RPMI7951 (cell line): ENCODE data around the gene VASP. TPM values are rescaled to one million over a fixed set of nuclear protein-coding genes. Genes with fewer than 3 reads are reported as not detected.
A peak's percentile ranks its signal among the peaks of the same experiment; 100 is the strongest.

ENCODE experiments used
- DNase-seq: peaks from one replicate; pipeline ENCODE4 v3.0.0-alpha.2; 2012; ENCODE audit warnings: low read depth
- total RNA-seq: library from RNA; depleted of rRNA; stranded (reverse); fragments of >200 nt; shearing (Covaris generic); gene quantifications from 2 replicates; pipeline ENCODE4 v1.2.3, GENCODE V29; 2014

The VASP gene
- total RNA-seq, 1 experiment from 2014 or later: 53.8 TPM

- DNase-seq: no peak
Observed at GRCh38 chr19:45514376-45515051, 7.2 kb downstream of the VASP start.

DNA sequence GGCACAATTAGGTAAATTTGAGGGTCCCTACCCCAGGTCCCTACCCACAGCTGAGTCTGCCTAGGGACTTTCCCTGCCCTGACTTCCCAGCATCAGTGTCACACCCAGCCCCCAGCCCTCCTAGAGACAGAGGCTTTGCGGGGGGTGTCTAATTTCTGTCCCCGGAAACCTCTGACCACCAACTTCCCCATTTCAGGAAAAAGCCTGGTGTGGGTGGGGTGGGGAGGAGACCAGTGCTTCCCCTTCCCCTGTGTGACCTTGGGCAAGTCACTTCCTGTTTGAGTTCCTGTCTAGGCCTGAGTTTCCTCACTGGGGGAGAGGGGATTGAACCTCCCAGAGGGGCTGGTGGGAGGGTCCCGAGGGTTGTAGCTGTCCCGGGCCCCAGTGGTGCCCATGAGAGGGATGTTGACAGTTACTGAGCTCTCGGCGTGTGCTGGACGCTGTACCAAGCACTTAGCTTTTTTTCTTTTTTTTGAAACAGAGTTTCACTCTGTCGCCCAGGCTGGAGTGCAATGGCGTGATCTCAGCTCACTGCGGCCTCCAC, 7.9 kb downstream of the VASP start:
- DNase-seq: no peak

DNA sequence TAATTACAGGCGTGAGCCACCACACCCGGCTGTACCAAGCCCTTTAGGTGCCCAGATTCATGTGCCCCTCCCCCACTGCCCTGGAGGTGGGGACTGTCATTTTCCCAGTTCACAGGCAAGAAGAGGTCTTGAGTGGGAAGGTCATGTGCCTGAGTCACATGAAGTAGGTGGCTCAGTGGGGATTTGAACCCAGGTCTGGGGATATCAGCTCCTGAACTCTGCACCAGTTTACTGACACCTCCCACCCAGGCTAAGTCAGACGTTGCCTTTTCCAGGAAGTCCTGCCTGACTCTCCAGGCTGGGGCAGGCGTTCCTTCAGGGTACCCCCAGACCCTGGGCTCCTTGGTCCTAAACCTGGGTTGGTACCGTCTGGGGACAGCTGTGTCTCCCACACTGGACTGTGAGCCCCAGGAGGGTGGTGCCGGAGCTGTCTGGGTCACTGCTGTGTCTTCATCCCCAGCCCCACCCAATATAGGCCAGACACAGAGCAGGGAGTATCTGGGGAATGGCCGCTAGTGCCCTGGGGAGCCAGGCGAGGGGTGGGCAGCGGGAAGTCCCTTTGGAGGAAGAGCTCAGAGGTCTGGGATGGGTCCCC, 8.6 kb downstream of the VASP start:
- DNase-seq: no peak

- no peak for DNase-seq
Observed at GRCh38 chr19:45517238-45517637, 10.0 kb downstream of the VASP start.

DNA sequence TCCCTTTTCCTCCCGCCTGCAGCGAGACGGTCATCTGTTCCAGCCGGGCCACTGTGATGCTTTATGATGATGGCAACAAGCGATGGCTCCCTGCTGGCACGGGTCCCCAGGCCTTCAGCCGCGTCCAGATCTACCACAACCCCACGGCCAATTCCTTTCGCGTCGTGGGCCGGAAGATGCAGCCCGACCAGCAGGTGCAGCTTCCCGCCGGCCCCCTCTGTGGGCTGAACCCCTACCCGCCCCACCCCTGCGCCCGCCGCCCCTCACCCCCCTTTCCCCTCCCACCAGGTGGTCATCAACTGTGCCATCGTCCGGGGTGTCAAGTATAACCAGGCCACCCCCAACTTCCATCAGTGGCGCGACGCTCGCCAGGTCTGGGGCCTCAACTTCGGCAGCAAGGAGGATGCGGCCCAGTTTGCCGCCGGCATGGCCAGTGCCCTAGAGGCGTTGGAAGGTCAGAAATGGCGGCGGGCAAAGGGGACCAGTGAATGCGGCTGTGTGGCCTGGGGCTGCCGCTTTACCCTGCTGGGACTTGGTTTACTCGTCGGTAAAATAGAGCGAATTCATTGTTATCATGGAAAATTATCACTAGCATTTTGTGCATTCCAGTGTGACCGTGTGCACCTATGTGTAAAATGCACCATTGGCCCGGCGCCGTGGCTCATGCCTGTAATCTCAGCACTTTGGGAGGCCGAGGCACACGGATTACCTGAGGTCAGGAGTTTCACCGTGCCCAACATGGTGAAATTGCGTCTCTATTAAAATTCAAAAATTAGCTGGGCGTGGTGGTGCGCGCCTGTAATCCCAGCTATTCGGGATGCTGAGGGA, 10.6 kb downstream of the VASP start:
- no peak for DNase-seq

DNA sequence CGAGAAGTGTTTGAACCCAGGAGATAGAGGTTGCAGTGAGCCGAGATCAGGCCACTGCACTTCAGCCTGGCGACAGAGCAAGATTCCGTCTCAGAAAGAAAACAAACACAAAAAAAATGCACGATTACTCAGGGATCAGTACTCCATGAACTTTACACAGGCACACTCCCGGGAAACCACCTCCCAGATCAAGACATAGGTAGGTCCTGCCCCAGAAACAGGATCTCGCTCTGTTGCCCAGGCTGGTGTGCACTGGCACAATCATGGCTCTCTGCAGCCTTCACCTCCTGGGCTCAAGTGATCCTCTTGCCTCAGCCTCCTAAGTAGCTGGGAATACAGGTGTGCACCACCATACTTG, 11.2 kb downstream of the VASP start:
- DNase-seq: no peak

DNA sequence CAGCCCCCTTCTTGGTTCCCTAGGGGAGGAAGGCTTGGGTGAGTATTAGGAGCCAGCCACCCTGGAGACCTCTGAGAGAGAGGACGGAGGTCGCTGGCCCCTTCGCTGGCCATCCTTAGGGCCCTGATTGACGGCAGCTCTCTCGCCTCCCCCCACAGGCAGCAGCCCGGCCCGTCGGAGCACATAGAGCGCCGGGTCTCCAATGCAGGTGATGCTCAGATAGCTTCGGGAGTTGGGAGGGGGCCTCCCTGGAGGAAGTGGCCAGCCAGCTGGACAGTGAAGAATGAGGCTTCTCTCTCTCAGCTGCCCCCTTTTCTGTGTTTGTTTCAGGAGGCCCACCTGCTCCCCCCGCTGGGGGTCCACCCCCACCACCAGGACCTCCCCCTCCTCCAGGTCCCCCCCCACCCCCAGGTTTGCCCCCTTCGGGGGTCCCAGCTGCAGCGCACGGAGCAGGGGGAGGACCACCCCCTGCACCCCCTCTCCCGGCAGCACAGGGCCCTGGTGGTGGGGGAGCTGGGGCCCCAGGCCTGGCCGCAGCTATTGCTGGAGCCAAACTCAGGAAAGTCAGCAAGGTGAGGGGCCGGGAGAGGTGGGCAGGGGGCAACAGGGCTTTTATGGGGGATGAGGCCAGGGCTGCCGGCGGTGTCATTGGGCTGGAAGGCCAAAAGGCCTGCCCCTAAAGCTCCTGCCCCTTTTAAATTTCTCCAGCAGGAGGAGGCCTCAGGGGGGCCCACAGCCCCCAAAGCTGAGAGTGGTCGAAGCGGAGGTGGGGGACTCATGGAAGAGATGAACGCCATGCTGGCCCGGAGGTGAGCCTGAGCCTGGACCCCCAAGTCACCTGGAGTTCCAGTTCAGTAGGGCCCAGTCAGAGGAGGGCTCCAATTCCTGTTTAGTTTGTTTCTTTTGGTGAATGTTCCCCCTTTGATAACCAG, 15.0 kb downstream of the VASP start:
- DNase-seq: no peak

DNA sequence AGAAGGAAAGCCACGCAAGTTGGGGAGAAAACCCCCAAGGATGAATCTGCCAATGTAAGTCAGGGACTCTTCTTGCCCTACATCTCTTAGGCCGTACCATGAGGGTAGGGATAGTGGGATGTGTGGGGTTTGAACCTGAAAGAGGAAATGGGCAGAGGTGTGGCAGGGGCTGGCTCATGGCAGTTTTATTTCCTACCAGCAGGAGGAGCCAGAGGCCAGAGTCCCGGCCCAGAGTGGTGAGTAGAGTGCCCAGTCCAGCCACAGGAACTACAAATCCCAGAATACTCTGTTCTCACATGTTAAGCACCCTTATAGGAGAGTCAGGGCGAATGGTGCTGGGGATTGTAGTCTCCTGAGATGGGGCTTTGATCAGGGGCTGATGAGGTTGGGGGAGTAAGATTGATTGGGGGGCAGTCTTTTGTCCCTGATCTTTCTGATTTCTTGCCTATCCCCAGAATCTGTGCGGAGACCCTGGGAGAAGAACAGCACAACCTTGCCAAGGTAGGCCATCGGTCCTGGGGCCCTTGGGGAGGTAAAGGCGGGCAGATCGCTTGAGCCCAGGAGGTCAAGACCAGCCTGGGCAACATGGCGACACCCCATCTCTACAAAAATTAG, 16.5 kb downstream of the VASP start:
- DNase-seq: peak; percentile 86

- DNase-seq: no peak
Observed at GRCh38 chr19:45524575-45525129, 17.4 kb downstream of the VASP start.

- peak; percentile 81 for DNase-seq
Observed at GRCh38 chr19:45526143-45526542, 18.9 kb downstream of the VASP start.

DNA sequence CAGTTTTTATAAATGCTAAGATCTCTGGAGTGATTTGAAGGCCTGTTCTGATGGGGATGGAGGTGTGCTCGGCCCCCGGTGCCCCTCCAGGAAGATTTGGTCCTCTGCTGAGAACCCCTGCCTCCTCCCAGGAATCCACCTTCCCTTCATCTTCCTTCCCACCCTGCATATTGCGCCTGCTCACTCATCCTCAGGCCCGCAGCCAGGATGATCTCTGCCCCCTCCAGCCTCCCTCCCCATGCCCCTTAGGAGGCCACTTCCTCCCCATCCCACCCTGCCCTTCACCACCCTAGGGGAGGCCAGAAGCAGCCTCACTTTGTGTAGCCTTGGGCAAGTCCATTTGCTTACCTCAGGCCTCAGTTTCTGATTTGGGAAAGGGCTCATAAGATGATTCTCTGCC, 19.7 kb downstream of the VASP start:
- no peak for DNase-seq

DNA sequence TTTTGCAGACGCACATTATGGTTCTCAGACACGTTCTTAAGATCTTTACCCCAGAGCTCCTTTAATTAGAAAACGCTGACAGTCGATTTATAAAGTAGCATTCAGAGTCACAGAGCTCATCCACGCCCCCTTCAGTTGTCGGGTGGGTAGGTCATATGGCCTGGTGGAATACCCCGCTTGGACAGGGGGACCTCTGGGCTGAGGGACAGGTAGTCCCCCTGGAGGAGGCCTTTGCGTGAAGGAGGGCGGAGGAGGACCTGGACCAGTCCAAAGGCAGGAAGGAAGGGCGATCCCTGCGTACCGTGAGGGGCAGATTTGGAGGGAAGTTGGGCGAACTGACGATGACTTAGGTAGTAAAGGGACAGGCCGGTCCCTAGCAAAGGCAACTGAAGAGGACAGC, 20.5 kb downstream of the VASP start:
- DNase-seq: no peak

GRCh38 chr19:45528149-45528743, 21.0 kb downstream of the VASP start:
- peak; percentile 32 for DNase-seq

- no peak for DNase-seq
Observed at GRCh38 chr19:45528744-45529419, 21.6 kb downstream of the VASP start.

- DNase-seq: no peak
Observed at GRCh38 chr19:45529420-45529785, 22.1 kb downstream of the VASP start.

- no peak for DNase-seq
Observed at GRCh38 chr19:45531349-45531748, 24.1 kb downstream of the VASP start.

DNA sequence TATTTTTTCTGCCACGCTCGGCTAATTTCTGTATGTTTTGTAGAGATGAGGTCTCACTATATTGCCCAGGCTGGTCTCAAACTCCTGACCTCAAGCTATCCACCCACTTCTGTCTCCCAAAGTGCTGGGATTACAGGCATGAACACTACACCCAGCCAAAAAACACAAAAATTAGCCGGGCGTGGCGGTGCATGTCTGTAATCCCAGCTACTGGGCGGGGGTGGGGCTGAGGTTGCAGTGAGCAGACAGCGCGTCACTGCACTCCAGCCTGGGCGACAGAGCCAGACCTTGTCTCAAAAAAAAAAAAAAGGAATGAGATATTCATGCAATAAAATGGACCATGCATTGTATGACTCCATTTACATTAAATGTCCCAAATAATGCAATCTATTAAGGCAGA, 32.2 kb downstream of the VASP start:
- DNase-seq: no peak

DNA sequence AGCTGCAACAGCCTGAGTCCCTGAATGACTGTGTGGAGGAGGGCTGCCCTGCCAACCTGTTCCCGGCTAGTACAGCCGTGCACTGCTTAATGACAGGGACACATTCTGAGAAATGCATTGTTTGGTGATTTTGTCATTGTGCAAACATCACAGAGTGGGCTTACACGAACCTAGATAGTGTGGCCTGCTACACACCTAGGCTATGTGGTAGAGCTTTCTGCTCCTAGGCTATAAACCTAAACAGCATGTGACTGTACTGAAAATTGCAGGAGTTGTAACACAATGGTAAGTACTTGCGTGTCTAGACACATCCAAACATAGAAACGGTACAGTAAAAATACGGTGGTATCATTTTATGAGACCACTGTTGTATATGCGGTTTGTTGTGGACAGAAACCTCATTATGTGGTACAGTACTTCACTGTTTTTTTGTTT, 35.0 kb downstream of the VASP start:
- peak; percentile 52 for DNase-seq

GRCh38 chr19:45547211-45547770, 40.0 kb downstream of the VASP start:
- DNase-seq: no peak
